RWPE2 (cell line): ENCODE data around the gene IFT81.

ENCODE experiments used
- ATAC-seq: fragments of 200-7000 bp; cut with Tn5 transposase; 3 replicates; pipeline ENCODE4 v1.9.1; 2021; ENCODE audit warnings: low read depth
- DNase-seq: peaks from one replicate; pipeline ENCODE4 v3.0.0-alpha.2; 2020; ENCODE audit warnings: low spot score
- H3K27ac ChIP-seq: fragments of 450-650 bp; 2 replicates; pipeline ENCODE4 v1.5.1; 2017; ENCODE audit warnings: mild to moderate bottlenecking; ENCODE audit not compliant: poor library complexity, severe bottlenecking
- H3K27me3 ChIP-seq: fragments of 250-450 bp; sonication (Bioruptor Pico); 2 replicates; pipeline ENCODE4 v1.5.1; 2021; ENCODE audit warnings: mild to moderate bottlenecking, moderate library complexity; ENCODE audit not compliant: insufficient read depth, poor library complexity, severe bottlenecking
- H3K36me3 ChIP-seq: fragments of 250-450 bp; sonication (Bioruptor Pico); 2 replicates; pipeline ENCODE4 v1.5.1; 2020; ENCODE audit warnings: low read depth, mild to moderate bottlenecking, moderate library complexity
- H3K4me1 ChIP-seq: fragments of 250-450 bp; sonication (Bioruptor Pico); 2 replicates; pipeline ENCODE4 v1.5.1; 2021; ENCODE audit warnings: mild to moderate bottlenecking, moderate library complexity; ENCODE audit not compliant: insufficient read depth, poor library complexity, severe bottlenecking
- H3K4me3 ChIP-seq: fragments of 250-450 bp; sonication (Bioruptor Pico); 2 replicates; pipeline ENCODE4 v1.5.1; 2021; ENCODE audit warnings: mild to moderate bottlenecking, moderate library complexity; ENCODE audit not compliant: severe bottlenecking
- H3K9me3 ChIP-seq: fragments of 250-450 bp; sonication (Bioruptor Pico); 2 replicates; pipeline ENCODE4 v1.5.1; 2021; ENCODE audit warnings: mild to moderate bottlenecking, moderate library complexity; ENCODE audit not compliant: severe bottlenecking
- TF ChIP-seq, protein P1 (sequence below): fragments of 450-650 bp; IDR thresholded peaks from one replicate; pipeline ENCODE4 v1.5.1; 2017; ENCODE audit warnings: mild to moderate bottlenecking, moderate library complexity; ENCODE audit not compliant: poor library complexity, severe bottlenecking

Gene IFT81

DNA sequence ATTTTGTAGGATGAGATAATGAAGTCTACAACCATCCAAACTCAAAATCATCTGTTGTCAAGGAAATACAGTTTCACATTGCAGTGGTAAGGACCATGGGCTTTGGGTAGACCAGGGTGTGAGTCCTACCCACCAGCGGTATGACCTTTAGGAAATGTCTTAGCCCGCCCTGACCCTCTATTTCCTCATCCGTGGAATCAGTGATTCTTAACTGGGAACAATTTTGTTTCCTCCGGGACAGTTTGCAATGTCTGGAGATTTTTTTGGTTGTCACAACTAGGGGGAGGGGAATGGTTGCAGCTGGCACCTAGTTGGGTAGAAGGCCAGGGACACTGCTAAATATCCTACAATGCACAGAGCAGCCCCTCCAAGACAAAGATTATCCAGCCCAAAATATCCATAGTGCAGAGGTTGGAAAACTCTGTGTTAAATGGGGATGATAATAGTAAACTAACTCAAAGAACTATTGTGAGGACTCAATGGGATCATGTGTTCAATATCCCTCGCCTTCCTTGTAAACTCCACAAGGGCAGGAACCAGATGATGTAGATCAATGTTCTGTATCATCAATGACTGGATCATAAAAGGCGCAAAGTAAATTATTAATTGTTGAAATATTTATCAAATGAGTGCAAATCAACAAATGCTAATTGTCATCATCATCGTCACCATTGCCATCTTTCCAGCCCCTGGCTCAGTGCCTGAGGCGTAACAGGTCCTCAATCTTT is 15.7 kb upstream of the IFT81 start:
- H3K27me3 ChIP-seq: no peaks in the 10 kb centered on the region
- peaks cover 22% of the 10 kb centered on the region for H3K4me1 ChIP-seq
- no peaks in the 10 kb centered on the region for H3K36me3 ChIP-seq
- DNase-seq (no peak), ATAC-seq (no peak)
- TF ChIP-seq, protein P1, sequence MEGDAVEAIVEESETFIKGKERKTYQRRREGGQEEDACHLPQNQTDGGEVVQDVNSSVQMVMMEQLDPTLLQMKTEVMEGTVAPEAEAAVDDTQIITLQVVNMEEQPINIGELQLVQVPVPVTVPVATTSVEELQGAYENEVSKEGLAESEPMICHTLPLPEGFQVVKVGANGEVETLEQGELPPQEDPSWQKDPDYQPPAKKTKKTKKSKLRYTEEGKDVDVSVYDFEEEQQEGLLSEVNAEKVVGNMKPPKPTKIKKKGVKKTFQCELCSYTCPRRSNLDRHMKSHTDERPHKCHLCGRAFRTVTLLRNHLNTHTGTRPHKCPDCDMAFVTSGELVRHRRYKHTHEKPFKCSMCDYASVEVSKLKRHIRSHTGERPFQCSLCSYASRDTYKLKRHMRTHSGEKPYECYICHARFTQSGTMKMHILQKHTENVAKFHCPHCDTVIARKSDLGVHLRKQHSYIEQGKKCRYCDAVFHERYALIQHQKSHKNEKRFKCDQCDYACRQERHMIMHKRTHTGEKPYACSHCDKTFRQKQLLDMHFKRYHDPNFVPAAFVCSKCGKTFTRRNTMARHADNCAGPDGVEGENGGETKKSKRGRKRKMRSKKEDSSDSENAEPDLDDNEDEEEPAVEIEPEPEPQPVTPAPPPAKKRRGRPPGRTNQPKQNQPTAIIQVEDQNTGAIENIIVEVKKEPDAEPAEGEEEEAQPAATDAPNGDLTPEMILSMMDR: no peak
- H3K4me3 ChIP-seq: no peak overlapping the region
- H3K27ac ChIP-seq: peak overlapping the region; percentile 83
- H3K9me3 ChIP-seq: no peaks in the 10 kb centered on the region

DNA sequence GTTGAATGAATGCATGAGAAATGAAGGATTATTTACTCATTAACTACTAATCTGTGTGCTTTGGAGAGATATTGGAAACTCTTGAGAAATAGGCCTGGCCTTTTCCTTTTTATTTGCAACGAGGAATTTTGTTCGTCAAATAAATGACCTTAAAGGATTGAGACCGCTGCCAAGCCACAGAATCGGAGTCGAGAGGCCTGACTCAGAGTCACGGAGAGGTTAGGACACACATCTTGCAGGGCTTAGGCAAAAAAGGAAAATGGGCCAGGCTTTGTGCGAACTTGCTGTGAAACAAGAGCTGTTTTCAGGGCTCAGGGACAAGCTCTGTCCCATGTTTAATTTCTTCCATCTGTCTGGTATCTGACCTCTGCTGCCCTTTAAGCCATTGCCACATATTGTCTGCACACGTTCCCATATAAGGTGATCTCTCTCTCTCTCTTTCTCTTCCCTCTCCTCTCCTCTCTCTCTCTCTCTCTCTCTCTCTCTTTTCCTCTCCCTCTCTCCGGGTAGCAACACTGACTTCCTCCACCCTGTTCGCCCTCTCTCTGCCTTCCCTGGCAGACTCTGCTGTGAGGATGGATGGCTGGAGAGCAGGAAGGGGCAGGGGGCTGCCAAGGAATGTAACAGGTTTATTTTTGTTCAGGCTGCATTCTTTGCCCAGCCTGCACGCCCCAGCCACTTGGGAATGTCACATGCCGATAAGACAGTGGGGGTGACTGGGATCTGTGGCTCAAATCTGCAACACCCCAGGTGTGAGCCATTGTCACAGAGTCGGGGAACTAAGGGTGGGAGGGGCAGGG is 14.9 kb upstream of the IFT81 start:
- ATAC-seq (peak; percentile 88), DNase-seq (peak; percentile 83)
- Histone ChIP-seq H3K27me3 (no peaks in the 10 kb centered on the region), H3K4me1 (peaks cover 22% of the 10 kb centered on the region), H3K9me3 (no peaks in the 10 kb centered on the region), H3K4me3 (no peak overlapping the region), H3K27ac (peak overlapping the region; percentile 83), H3K36me3 (no peaks in the 10 kb centered on the region)
- TF ChIP-seq, protein P1: no peak

DNA sequence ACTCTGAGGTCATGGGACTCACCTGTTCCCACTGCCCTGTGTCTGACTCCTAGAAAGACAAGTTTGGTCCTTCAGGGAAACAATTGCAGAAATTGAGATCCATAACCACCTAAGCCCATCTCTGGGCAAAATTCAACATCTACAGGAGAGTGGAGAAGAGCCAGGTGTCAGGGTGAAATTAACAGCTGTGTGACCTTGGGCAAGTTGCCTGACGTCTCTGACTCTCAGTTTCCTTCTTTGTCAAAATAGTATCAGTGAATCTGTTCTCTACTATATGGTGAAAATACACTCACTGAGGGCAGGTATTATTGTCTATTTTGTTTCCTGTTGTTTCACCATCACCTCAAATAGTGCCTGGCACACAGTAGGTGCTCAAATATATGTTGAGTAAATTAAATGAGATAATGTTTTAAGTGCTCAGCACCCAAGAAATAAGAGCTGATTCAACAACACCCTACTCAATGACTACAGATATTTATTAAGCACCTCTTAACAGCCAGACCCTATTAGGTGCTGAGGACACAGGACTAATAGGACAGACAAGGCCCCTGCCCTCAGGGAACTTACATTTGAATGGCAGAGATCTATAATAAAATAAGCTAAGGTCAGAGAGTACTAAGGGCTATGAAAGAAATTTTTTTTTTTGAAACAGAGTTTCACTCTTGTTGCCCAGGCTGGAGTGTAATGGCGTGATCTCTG is 14.2 kb upstream of the IFT81 start:
- DNase-seq (no peak), ATAC-seq (no peak; the same call in 2 of the 3 replicates)
- peaks cover 22% of the 10 kb centered on the region for H3K4me1 ChIP-seq
- H3K36me3 ChIP-seq: no peaks in the 10 kb centered on the region
- no peaks in the 10 kb centered on the region for H3K27me3 ChIP-seq
- H3K27ac ChIP-seq: peak overlapping the region; percentile 83
- no peaks in the 10 kb centered on the region for H3K9me3 ChIP-seq
- TF ChIP-seq, protein P1: no peak
- no peak overlapping the region for H3K4me3 ChIP-seq

DNA sequence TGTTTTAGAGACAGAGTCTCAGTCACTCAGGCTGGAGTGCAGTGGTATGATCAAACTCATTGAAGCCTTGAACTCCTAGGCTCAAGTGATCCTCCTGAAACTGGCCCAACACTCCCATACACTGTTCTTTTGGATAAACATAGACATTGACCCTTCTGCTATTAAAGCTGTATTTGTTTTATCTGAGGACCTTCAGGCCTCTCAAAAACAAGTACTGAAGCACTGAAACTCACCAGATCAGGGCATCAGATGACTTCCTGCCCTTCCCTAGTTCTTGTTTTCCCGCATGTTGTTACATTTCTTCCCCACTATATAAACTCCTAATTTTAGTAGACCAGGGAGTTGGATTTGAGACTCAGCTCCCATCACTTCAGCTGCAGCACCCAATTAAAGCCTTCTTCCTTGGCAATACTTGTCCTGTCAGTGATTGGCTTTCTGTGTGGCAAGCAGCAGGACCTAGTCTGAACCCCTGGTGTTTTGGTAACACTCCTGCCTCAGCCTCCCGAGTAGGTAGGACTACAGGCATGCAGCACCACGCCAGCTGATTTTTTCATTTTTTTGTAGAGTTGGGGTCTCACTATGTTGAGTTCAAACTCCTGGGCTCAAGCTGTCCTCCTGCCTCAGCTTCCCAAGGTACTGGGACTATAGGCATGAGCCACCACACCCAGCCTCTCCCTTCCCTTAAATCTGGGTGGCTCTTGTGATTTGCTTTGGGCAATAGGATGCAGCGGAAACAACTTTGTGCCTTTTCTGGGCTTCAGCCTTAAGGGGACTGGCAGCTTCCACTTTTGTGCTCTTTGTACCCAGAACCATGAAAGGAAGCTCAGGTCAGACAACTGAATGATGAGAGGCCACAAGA is 12.5 kb upstream of the IFT81 start:
- Histone ChIP-seq H3K27me3 (no peaks in the 10 kb centered on the region), H3K36me3 (no peaks in the 10 kb centered on the region), H3K4me3 (no peak overlapping the region), H3K27ac (no peak overlapping the region), H3K4me1 (peaks cover 22% of the 10 kb centered on the region), H3K9me3 (no peaks in the 10 kb centered on the region)
- TF ChIP-seq, protein P1: no peak
- no peak for DNase-seq
- no peak for ATAC-seq
